ENCODE results near the gene CCDC87.
A peak's percentile ranks its signal among the peaks of the same experiment; 100 is the strongest.

Gene CCDC87

DNA sequence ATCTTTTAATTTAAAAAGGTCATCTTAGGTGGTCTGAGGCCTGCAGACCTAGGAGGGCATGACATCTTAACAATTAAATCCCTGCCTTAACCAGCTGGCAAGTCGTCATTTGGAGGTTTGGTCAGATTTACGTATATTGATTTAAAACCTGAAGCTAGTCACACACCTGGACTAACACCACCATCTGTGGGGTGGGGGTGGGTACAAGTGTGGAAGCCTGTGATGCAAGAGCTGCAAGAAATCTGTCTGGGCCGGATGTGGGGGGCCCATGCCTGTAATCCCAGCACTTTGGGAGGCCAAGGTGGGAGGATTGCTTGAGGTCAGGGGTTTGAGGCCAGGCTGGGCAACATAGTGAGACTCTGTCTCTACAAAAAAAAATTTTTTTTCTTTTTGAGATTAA lies 11.6 kb downstream of the CCDC87 start:
- no peaks in the 10 kb centered on the region for H3K27me3 ChIP-seq (ENCODE audit: low read length)
- no peaks in the 10 kb centered on the region for H3K36me3 ChIP-seq (ENCODE audit: low read length)
- H2AFZ ChIP-seq (ENCODE audit: low read depth, low read length, severe bottlenecking), result no peak overlapping the region
- no peak overlapping the region for H3K4me2 ChIP-seq (ENCODE audit: low read depth, low read length, poor library complexity, severe bottlenecking)
- no peak overlapping the region for H3K4me3 ChIP-seq (ENCODE audit: insufficient read depth, low read length, poor library complexity, severe bottlenecking)
- H4K20me1 ChIP-seq (ENCODE audit: low read depth, low read length), result no peaks in the 10 kb centered on the region
- no peaks in the 10 kb centered on the region for H3K9me2 ChIP-seq (replicated peaks; ENCODE audit: insufficient read depth, low read length)
- no peak overlapping the region for H3K27ac ChIP-seq (ENCODE audit: low read depth, low read length)
- TF ChIP-seq EZH2phosphoT487 (conservative IDR thresholded peaks at IDR 0.05; ENCODE audit: low read length), result no peak
- TF ChIP-seq, protein P1, sequence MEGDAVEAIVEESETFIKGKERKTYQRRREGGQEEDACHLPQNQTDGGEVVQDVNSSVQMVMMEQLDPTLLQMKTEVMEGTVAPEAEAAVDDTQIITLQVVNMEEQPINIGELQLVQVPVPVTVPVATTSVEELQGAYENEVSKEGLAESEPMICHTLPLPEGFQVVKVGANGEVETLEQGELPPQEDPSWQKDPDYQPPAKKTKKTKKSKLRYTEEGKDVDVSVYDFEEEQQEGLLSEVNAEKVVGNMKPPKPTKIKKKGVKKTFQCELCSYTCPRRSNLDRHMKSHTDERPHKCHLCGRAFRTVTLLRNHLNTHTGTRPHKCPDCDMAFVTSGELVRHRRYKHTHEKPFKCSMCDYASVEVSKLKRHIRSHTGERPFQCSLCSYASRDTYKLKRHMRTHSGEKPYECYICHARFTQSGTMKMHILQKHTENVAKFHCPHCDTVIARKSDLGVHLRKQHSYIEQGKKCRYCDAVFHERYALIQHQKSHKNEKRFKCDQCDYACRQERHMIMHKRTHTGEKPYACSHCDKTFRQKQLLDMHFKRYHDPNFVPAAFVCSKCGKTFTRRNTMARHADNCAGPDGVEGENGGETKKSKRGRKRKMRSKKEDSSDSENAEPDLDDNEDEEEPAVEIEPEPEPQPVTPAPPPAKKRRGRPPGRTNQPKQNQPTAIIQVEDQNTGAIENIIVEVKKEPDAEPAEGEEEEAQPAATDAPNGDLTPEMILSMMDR (IDR thresholded peaks at IDR 0.05; ENCODE audit: insufficient read depth, low read length, poor library complexity, severe bottlenecking), result no peak
- no peak overlapping the region for H3K9ac ChIP-seq (ENCODE audit: low read length)
- no peaks in the 10 kb centered on the region for H3F3A ChIP-seq (ENCODE audit: insufficient read depth)
- no peaks in the 10 kb centered on the region for H3K79me2 ChIP-seq (ENCODE audit: insufficient read depth, low read length)
- H3K9me3 ChIP-seq (ENCODE audit: insufficient read depth, low read length), result peaks cover 5% of the 10 kb centered on the region; the same call in 1 of the 2 replicates

DNA sequence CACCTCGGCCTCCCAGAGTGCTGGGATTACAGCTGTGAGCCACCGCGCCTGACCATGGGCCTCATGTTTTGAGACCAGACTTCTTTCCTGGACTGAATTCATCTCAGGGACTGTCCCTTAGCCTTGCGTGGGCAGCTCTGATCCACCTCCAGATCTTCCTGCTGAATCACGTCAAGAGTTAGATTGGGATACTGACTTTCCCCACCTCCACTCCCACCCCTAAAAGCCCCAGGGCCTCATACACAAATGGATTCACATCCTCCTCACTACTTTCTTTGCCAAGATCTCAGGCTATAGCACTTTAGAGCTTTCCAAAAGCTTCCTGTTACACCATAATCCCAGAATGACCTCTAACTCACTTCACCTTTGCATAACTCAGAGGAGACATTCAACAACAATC lies 12.1 kb downstream of the CCDC87 start:
- Histone ChIP-seq H3K79me2 (ENCODE audit: insufficient read depth, low read length) (no peaks in the 10 kb centered on the region), H3K36me3 (ENCODE audit: low read length) (no peaks in the 10 kb centered on the region), H3K4me3 (ENCODE audit: insufficient read depth, low read length, poor library complexity, severe bottlenecking) (no peak overlapping the region), H3K9me2 (replicated peaks; ENCODE audit: insufficient read depth, low read length) (no peaks in the 10 kb centered on the region), H3K9ac (ENCODE audit: low read length) (no peak overlapping the region), H3K9me3 (ENCODE audit: insufficient read depth, low read length) (peaks cover 5% of the 10 kb centered on the region; the same call in 1 of the 2 replicates), H3K27me3 (ENCODE audit: low read length) (no peaks in the 10 kb centered on the region), H2AFZ (ENCODE audit: low read depth, low read length, severe bottlenecking) (no peak overlapping the region), H4K20me1 (ENCODE audit: low read depth, low read length) (no peaks in the 10 kb centered on the region), H3F3A (ENCODE audit: insufficient read depth) (no peaks in the 10 kb centered on the region), H3K4me2 (ENCODE audit: low read depth, low read length, poor library complexity, severe bottlenecking) (no peak overlapping the region), H3K27ac (ENCODE audit: low read depth, low read length) (no peak overlapping the region)
- TF ChIP-seq, protein P1 (IDR thresholded peaks at IDR 0.05; ENCODE audit: insufficient read depth, low read length, poor library complexity, severe bottlenecking), result no peak
- TF ChIP-seq EZH2phosphoT487 (conservative IDR thresholded peaks at IDR 0.05; ENCODE audit: low read length), result no peak

DNA sequence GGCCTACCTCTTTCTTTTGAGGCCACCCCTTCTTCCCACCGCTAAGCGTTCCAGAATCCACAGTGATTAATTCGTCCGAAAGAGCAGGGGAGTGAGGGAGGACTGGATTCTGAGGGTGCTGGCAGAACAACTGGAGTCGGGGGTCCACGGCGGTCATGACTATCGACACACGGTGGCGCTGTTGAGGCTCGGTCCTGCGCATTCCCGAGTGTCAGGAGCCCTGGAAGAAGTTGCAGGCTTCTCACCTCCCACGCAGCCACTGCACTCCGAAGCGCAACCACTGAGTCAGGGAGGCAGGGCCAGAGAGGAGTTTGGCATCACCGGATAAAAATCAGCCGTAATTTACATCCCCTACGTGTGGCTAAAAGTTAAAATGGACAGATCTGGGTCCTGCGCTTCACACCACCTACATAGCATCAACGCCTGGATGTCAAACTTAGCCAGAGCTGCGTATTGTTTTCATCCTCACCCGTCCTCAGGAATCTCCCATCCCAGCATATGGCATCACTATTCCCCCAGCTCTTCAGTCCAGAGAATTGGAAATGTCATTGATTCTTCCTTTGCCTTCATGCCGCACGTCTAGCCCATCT lies 13.8 kb downstream of the CCDC87 start:
- Histone ChIP-seq H3K4me2 (ENCODE audit: low read depth, low read length, poor library complexity, severe bottlenecking) (no peak overlapping the region), H4K20me1 (ENCODE audit: low read depth, low read length) (no peaks in the 10 kb centered on the region), H3K27me3 (ENCODE audit: low read length) (no peaks in the 10 kb centered on the region), H3K79me2 (ENCODE audit: insufficient read depth, low read length) (no peaks in the 10 kb centered on the region), H3K9me3 (ENCODE audit: insufficient read depth, low read length) (peaks cover 5% of the 10 kb centered on the region; the same call in 1 of the 2 replicates), H3F3A (ENCODE audit: insufficient read depth) (no peaks in the 10 kb centered on the region), H3K27ac (ENCODE audit: low read depth, low read length) (no peak overlapping the region), H3K9me2 (replicated peaks; ENCODE audit: insufficient read depth, low read length) (no peaks in the 10 kb centered on the region), H3K36me3 (ENCODE audit: low read length) (no peaks in the 10 kb centered on the region), H3K4me3 (ENCODE audit: insufficient read depth, low read length, poor library complexity, severe bottlenecking) (no peak overlapping the region), H3K9ac (ENCODE audit: low read length) (no peak overlapping the region), H2AFZ (ENCODE audit: low read depth, low read length, severe bottlenecking) (no peak overlapping the region)
- TF ChIP-seq EZH2phosphoT487 (conservative IDR thresholded peaks at IDR 0.05; ENCODE audit: low read length), result no peak
- TF ChIP-seq, protein P1 (IDR thresholded peaks at IDR 0.05; ENCODE audit: insufficient read depth, low read length, poor library complexity, severe bottlenecking), result peak; percentile 63
